ENCODE measurements around the gene FBXO17. TPM values are rescaled to one million over a fixed set of nuclear protein-coding genes. Genes with fewer than 3 reads are reported as not detected.

Gene FBXO17
- total and polyA plus RNA-seq, 2 donors (not counting 1 experiment from before 2014, with no cell fraction given) = not detected

- no peak for DNase-seq
- H3K4me2 ChIP-seq (replicated peaks; ENCODE audit: low read depth, low read length, poor library complexity, severe bottlenecking) = no peak overlapping the region
- peaks cover 0 to 31% of the 10 kb centered on the region in 2 experiments for H3K36me3 ChIP-seq (replicated peaks in 1 of 2; ENCODE audit: control extremely low read depth in 1 of 2, control insufficient read depth in 1 of 2, extremely low read depth in 1 of 2, insufficient read depth in 2 of 2, low read length in 1 of 2)
- H3K4me3 ChIP-seq (ENCODE audit: control extremely low read depth in 1 of 5, extremely low read depth in 1 of 5, insufficient read depth in 1 of 5, low read depth in 2 of 5, low read length in 4 of 5) = no peak overlapping the region
- intact Hi-C loops (cut with micrococcal nuclease) = no loop called here
- no peak overlapping the region for H2AFZ ChIP-seq (ENCODE audit: insufficient read depth, low read depth, low read length, poor library complexity, severe bottlenecking)
- no peak overlapping the region for H3K27ac Mint-ChIP-seq
- H3K4me3 Mint-ChIP-seq = no peak overlapping the region
- H3K4me1 ChIP-seq (ENCODE audit: control insufficient read depth in 2 of 2, insufficient read depth in 2 of 2, low read length in 2 of 2) = peaks cover 9 to 12% of the 10 kb centered on the region in 2 donors
- H3K4me1 Mint-ChIP-seq = peaks cover 17% of the 10 kb centered on the region
- peaks cover 12% of the 10 kb centered on the region for H4K20me1 ChIP-seq (ENCODE audit: control insufficient read depth, insufficient read depth, low read length, poor library complexity, severe bottlenecking)
- H3K9ac ChIP-seq (ENCODE audit: low read length) = no peak overlapping the region
- ATAC-seq (ENCODE audit: low read depth) = no peak
- WGBS (ENCODE audit: insufficient coverage) = 94% methylated on average over 34 of the region's 35 CpGs
- POLR2A ChIA-PET = interaction anchor here (0.6 kb wide), 1 partner anchor 27 kb away, joined by 5 read pairs; no protein-coding TSS in a partner anchor
- no peak for TF ChIP-seq CTCF (IDR thresholded peaks at IDR 0.05)
- TF ChIP-seq EZH2 (IDR thresholded peaks at IDR 0.05; ENCODE audit: borderline replicate concordance, insufficient read depth, low read depth, low read length, poor library complexity, severe bottlenecking) = no peak
- no peaks in the 10 kb centered on the region for H3K9me3 Mint-ChIP-seq (ENCODE audit: insufficient read depth)
- CTCF ChIA-PET = interaction anchor here (0.9 kb wide), 1 partner anchor 124 kb away, joined by 4 read pairs; no protein-coding TSS in a partner anchor
- no peaks in the 10 kb centered on the region for H3K27me3 Mint-ChIP-seq
- H3K27ac ChIP-seq (ENCODE audit: low read length in 2 of 2) = no peak overlapping the region
- H3K79me2 ChIP-seq (ENCODE audit: control insufficient read depth, insufficient read depth, low read length) = peaks cover 57% of the 10 kb centered on the region
- H3K27me3 ChIP-seq (replicated peaks in 1 of 4; ENCODE audit: control extremely low read depth in 1 of 4, control insufficient read depth in 3 of 4, insufficient read depth in 4 of 4, low read length in 3 of 4) = no peaks in the 10 kb centered on the region
- H3K9me3 ChIP-seq (ENCODE audit: control extremely low read depth in 1 of 3, control insufficient read depth in 2 of 3, insufficient read depth in 1 of 3, low read length in 2 of 3) = peaks cover 0 to 4% (median 0%) of the 10 kb centered on the region in 3 donors
Measured at GRCh38 chr19:38904581-38905539, 70.7 kb downstream of the FBXO17 start.

GRCh38 chr19:38901683-38902082, 73.9 kb downstream of the FBXO17 start:
- intact Hi-C loops (cut with micrococcal nuclease) = no loop called here
- H4K20me1 ChIP-seq (ENCODE audit: control insufficient read depth, insufficient read depth, low read length, poor library complexity, severe bottlenecking) = peaks cover 12% of the 10 kb centered on the region
- 100% methylated on average over 1 of the region's 1 CpG for WGBS (ENCODE audit: insufficient coverage)
- H3K27ac ChIP-seq (ENCODE audit: low read length in 2 of 2) = no peak overlapping the region
- H3K27me3 ChIP-seq (replicated peaks in 1 of 4; ENCODE audit: control extremely low read depth in 1 of 4, control insufficient read depth in 3 of 4, insufficient read depth in 4 of 4, low read length in 3 of 4) = no peaks in the 10 kb centered on the region
- H3K27ac Mint-ChIP-seq = no peak overlapping the region
- peaks cover 35% of the 10 kb centered on the region for H3K4me1 Mint-ChIP-seq
- DNase-seq (no peak), ATAC-seq (ENCODE audit: low read depth) (no peak)
- peak overlapping the region; percentile 47 for H3K4me3 Mint-ChIP-seq
- H3K27me3 Mint-ChIP-seq = no peaks in the 10 kb centered on the region
- ChIA-PET CTCF (interaction anchor here (1.8 to 2.5 kb wide), 2 partner anchors 29 to 499 kb away, joined by 6 to 29 read pairs; partner anchors contain the start of genes FAM98C, MRPS12 and SARS2), POLR2A (no interaction called here)
- H3K9me3 Mint-ChIP-seq (ENCODE audit: insufficient read depth) = no peaks in the 10 kb centered on the region
- no peak for TF ChIP-seq EZH2 (IDR thresholded peaks at IDR 0.05; ENCODE audit: borderline replicate concordance, insufficient read depth, low read depth, low read length, poor library complexity, severe bottlenecking)
- TF ChIP-seq CTCF (IDR thresholded peaks at IDR 0.05) = no peak
- no peak overlapping the region for H3K4me3 ChIP-seq (ENCODE audit: control extremely low read depth in 1 of 5, extremely low read depth in 1 of 5, insufficient read depth in 1 of 5, low read depth in 2 of 5, low read length in 4 of 5)
- no peak overlapping the region for H3K9ac ChIP-seq (ENCODE audit: low read length)
- H3K4me2 ChIP-seq (replicated peaks; ENCODE audit: low read depth, low read length, poor library complexity, severe bottlenecking) = no peak overlapping the region
- peaks cover 0 to 21% of the 10 kb centered on the region in 2 experiments for H3K36me3 ChIP-seq (replicated peaks in 1 of 2; ENCODE audit: control extremely low read depth in 1 of 2, control insufficient read depth in 1 of 2, extremely low read depth in 1 of 2, insufficient read depth in 2 of 2, low read length in 1 of 2)
- peaks cover 20 to 28% of the 10 kb centered on the region in 2 donors for H3K4me1 ChIP-seq (ENCODE audit: control insufficient read depth in 2 of 2, insufficient read depth in 2 of 2, low read length in 2 of 2)
- no peak overlapping the region for H2AFZ ChIP-seq (ENCODE audit: insufficient read depth, low read depth, low read length, poor library complexity, severe bottlenecking)
- H3K9me3 ChIP-seq (ENCODE audit: control extremely low read depth in 1 of 3, control insufficient read depth in 2 of 3, insufficient read depth in 1 of 3, low read length in 2 of 3) = peaks cover 0 to 4% (median 0%) of the 10 kb centered on the region in 3 donors
- H3K79me2 ChIP-seq (ENCODE audit: control insufficient read depth, insufficient read depth, low read length) = peaks cover 85% of the 10 kb centered on the region

All from B cell (primary cell).